ENCODE data around the gene SH3YL1.

Gene SH3YL1

GRCh38 chr2:238431-238830 is 25.4 kb downstream of the SH3YL1 start:
- no peak for TF ChIP-seq CTCF (IDR thresholded peaks at IDR 0.05; ENCODE audit: insufficient read depth, low read depth, low read length, missing control alignments)
- no peak for DNase-seq (ENCODE audit: low read depth)
- H3K4me3 ChIP-seq (ENCODE audit: low read length), result no peak overlapping the region

GRCh38 chr2:237878-238277 is 26.0 kb downstream of the SH3YL1 start:
- H3K4me3 ChIP-seq (ENCODE audit: low read length), result no peak overlapping the region
- no peak for DNase-seq (ENCODE audit: low read depth)
- TF ChIP-seq CTCF (IDR thresholded peaks at IDR 0.05; ENCODE audit: insufficient read depth, low read depth, low read length, missing control alignments), result no peak

- H3K4me3 ChIP-seq (ENCODE audit: low read length), result no peak overlapping the region
- no peak for TF ChIP-seq CTCF (IDR thresholded peaks at IDR 0.05; ENCODE audit: insufficient read depth, low read depth, low read length, missing control alignments)
- DNase-seq (ENCODE audit: low read depth), result no peak
Observed at GRCh38 chr2:236993-237539, 26.8 kb downstream of the SH3YL1 start.

GRCh38 chr2:234421-234820 is 29.4 kb downstream of the SH3YL1 start:
- H3K4me3 ChIP-seq (ENCODE audit: low read length), result no peak overlapping the region
- no peak for TF ChIP-seq CTCF (IDR thresholded peaks at IDR 0.05; ENCODE audit: insufficient read depth, low read depth, low read length, missing control alignments)
- DNase-seq (ENCODE audit: low read depth), result no peak

GRCh38 chr2:233030-233429 is 30.8 kb downstream of the SH3YL1 start:
- H3K4me3 ChIP-seq (ENCODE audit: low read length), result no peak overlapping the region
- TF ChIP-seq CTCF (IDR thresholded peaks at IDR 0.05; ENCODE audit: insufficient read depth, low read depth, low read length, missing control alignments), result no peak
- DNase-seq (ENCODE audit: low read depth), result no peak

- TF ChIP-seq CTCF (IDR thresholded peaks at IDR 0.05; ENCODE audit: insufficient read depth, low read depth, low read length, missing control alignments), result no peak
- no peak for DNase-seq (ENCODE audit: low read depth)
- H3K4me3 ChIP-seq (ENCODE audit: low read length), result no peak overlapping the region
Observed at GRCh38 chr2:231521-232185, 32.2 kb downstream of the SH3YL1 start.

All from epithelial cell of esophagus (primary cell).